Left lobe of liver (tissue), 2 donors: ENCODE data around the gene PDIA2. TPM values are rescaled to one million over a fixed set of nuclear protein-coding genes. Genes with fewer than 3 reads are reported as not detected.
"Not testable (repeated sequence)": the region's sequence is repeated elsewhere in the genome, so short reads cannot be mapped to it uniquely, and the experiment has no call there.

Source experiments
- ATAC-seq: fragments of 200-7000 bp; cut with Tn5 transposase; one replicate; pipeline ENCODE4 v1.9.1; 2020; ENCODE audit warnings: mild to moderate bottlenecking, moderate library complexity
- DNase-seq: peaks from one replicate; pipeline ENCODE4 v3.0.0-alpha.2; 2020; ENCODE audit warnings: low spot score
- total RNA-seq: library from RNA; stranded (reverse); gene quantifications from one replicate; pipeline ENCODE4 v1.2.1, GENCODE V29; 2021
- donor health status: DM: no; HTN: no; CAD: no; lungs with moderate emphysema.
- donor health status: DM: no; HTN: yes; CAD: no.

PDIA2 gene
- total RNA-seq, 1 donor from 2014 or later, result 0.23 TPM

DNA sequence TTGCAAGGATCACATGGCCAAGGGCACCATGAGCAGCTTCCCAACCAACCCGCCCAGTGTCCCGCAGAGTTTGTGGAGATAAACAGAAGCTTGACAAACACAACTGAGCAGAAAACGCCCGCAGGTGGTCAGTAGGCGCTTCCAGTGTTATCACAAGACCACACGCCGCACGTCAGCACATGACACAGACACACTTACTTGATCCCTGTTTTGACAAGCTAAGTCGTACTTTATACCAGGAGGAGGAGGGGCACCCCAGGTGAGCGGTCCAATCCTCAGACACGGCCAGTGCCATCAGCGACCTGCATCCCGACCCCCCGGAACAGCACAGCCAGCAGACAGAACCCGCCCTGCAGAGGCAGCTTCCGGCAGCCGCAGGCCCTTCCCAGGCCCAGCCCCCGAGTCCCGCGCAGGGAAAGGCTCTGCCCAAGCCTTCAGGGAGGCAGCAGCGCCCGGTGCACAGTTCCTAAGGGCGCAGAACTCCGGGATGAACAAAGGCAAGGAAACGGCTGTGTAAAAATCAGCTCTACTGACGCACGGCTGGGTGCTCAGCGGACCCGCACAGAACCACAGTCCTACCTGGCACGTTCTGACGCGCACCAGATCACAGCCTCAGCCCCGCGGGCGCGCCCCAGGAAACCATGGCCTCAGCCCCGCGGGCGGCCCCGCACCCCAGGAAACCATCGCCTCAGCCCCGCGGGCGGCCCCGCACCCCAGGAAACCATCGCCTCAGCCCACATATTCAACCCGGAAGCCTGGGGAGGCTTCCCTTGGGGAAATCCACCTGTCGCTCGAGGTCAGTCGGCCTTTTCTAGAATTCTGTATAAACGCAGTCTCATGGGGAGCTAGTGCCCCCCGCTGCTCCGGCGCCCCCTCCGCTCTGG, 41.7 kb downstream of the PDIA2 start:
- DNase-seq, result no peak
- no peak for ATAC-seq

DNA sequence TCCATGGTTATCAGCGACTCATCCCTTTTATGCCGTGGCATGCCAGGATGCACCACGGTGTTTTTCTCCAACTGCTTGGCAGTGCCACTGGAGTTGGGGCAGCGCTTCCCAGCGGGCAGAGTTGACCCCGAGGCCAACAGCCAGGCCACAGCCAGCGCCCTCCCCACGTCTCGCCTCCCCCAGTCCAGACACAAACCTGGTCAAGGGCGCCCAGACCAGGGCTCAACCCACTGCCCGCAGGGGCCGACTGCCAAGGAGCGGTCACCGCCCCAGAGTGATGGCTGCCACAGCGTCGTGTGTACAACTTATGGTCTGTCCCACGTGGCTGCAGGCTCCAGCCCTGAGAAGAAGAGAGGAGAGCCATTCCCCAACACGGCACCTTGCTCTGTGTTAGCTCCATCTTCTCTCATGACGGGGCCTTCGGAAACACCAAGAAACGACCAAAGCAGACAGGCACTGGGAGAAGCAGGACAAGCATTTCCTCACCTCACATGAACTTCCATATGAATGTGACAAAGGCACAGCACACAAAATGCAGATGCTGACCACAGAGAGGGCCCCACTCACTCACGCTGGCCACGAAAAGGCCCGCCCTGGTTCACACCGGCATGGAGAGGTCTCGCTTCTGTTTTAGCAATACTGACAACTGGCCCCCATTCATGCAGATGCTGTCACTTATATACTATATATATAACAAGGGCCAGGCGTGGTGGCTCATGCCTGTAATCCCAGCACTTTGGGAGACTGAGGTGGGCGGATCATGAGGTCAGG, 42.6 kb downstream of the PDIA2 start:
- ATAC-seq, result no peak
- DNase-seq, result no peak

DNA sequence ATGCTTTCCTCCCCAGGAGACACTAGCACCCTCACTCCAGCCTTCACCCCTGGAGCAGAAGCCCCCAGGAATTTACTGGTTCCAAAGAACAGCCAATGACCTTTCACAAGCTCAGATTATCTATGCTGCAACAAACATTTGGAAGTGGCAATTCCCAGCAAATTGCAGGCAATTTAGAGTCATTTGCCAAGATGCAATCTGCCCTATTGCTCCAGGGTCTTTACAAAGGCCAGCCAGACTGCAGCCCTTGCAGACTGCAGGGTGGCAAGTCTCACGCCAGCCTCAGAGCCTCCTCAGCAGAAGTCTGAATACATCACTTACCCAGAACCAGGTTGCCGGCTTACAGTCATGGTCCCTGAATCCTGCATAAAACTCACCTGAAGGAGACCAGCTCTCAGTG, 47.8 kb downstream of the PDIA2 start:
- no peak for ATAC-seq
- no peak for DNase-seq

DNA sequence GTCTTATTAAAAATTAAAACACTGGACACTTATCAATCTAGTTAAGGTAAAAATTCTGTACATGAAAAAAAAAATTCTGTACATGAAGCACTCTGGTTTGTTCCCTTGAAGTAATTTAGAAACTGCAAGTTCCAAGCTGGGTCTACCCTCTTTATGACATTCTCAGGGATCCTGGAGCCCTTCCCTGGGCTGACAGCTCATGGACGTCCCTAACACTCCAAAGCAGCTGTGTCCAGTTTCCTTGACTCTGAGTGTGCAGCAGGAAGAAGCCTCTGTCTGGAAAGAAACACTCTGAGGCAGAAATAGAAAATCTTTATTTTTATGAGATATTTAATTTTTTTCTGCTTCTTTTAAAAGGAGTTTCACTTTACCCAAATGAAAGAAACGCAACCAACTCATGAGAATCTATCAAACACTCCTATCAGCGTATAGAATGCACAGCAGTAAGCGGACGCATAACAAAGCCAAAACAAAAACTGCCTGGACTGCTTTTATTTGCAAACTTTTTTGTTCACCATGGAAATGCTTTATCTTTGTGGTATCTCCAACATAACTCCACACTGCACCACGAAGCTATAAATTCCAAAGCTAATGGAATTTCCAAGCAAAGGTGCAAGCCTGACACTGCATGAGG, 48.3 kb downstream of the PDIA2 start:
- not testable (repeated sequence) for DNase-seq, ATAC-seq

DNA sequence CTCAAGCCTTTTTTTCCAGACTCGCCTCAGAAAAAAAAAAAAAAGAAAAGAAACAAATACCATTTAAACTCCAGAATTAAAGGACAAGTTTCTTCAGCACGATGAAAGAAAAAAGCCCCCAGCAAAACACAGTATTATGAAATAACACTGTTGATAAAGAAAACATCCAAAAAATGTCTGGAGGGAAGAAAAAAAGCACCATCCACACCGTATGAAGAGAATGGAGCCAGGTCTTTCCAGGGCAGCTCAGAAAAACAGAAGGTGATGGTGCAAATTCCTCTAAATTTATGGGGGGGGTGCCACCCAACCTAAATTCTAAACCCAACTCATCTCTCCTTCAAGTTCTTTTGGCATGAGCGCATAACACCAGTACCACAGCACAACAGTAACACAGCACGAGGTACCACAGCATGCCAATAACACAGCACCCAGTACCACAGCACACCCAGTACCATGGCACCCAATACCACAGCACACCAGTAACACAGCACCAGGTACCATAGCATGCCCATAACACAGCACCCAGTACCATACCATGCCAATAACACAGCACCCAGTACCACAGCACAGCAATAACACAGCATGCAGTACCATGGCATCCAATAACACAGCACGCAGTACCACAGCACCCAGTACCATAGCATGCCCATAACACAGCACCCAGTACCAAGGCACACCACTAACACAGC, 50.6 kb downstream of the PDIA2 start:
- DNase-seq (no peak), ATAC-seq (no peak)

DNA sequence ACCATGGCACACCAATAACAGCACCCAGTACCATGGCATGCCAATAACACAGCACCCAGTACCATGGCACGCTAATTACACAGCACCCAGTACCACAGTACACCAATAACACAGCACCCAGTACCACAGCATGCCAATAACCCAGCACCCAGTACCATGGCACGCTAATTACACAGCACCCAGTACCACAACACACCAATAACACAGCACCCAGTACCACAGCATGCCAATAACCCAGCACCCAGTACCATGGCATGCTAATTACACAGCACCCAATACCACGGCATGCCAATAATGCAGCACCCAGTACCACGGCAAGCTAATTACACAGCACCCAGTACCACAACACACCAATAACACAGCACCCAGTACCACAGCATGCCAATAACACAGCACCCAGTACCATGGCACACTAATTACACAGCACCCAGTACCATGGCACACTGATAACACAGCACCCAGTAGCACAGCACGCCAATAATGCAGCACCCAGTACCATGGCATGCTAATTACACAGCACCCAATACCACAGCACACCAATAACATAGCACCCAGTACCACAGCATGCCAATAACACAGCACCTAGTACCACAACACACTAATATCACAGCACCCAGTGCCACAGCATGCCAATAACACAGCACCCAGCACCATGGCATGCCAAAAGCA, 51.3 kb downstream of the PDIA2 start:
- not testable (repeated sequence) for ATAC-seq, DNase-seq

DNA sequence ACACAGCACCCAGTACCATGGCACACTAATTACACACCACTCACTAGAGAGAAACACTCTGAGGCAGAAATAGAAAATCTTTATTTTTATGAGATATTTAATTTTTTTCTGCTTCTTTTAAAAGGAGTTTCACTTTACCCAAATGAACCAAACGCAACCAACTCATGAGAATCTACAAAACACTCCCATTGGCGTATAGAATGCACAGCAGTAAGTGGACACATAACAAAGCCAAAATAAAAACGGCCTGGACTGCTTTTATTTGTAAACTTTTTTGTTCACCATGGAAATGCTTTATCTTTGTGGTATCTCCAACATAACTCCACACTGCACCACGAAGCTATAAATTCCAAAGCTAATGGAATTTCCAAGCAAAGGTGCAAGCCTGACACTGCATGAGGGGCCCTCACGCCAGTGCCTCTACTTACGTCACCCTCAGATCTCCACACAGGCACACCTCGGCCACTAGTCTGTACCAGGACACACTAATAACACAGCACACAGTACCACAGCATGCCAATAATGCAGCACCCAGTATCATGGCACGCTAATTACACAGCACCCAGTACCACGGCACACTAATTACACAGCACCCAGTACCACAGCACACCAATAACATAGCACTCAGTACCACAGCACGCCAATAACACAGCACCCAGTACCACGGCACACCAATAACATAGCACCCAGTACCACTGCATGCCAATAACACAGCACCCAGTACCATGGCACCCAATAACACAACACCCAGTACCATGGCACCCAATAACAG, 52.1 kb downstream of the PDIA2 start:
- DNase-seq, ATAC-seq: not testable (repeated sequence)

DNA sequence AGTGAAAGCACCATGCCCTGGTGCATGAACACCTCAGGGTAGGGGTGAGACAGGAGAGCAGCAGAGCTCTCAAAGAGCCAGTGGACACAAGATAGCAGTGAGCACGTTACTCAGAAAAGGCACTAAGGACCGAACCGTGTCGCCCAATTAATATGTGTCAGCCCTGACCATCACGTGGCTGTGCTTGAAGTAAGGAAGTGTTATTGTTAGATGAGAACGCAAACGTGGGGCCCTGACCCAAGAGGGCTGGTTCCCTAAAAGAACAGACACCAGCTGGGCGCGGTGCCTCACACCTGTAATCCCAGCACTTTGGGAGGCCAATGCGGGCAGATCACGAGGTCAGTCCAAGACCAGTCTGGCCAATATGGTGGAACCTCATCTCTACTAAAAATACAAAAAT, 53.3 kb downstream of the PDIA2 start:
- ATAC-seq (no peak), DNase-seq (no peak)

Other genes starting within 250 kb of the PDIA2 start
- gene POLR3K, start 229.6 kb upstream of the PDIA2 start, total RNA-seq, result 5.1 TPM
- gene SNRNP25, start 229.3 kb upstream of the PDIA2 start, total RNA-seq, result 16.0 TPM
- gene RHBDF1, start 210.5 kb upstream of the PDIA2 start, total RNA-seq, result 5.8 TPM
- 28.0 TPM for gene MPG, start 204.9 kb upstream of the PDIA2 start, total RNA-seq
- 14.9 TPM for gene NPRL3, start 144.5 kb upstream of the PDIA2 start, total RNA-seq
- gene HBZ, start 130.5 kb upstream of the PDIA2 start, total RNA-seq, result 0.81 TPM
- 0.40 TPM for gene HBM, start 117.2 kb upstream of the PDIA2 start, total RNA-seq
- gene HBA2, start 110.3 kb upstream of the PDIA2 start, total RNA-seq, result 67.1 TPM
- 112 TPM for gene HBA1, start 106.5 kb upstream of the PDIA2 start, total RNA-seq
- gene HBQ1, start 102.7 kb upstream of the PDIA2 start, total RNA-seq, result not detected
- 29.9 TPM for gene LUC7L, start 53.7 kb upstream of the PDIA2 start, total RNA-seq
- gene FAM234A, start 48.3 kb upstream of the PDIA2 start, total RNA-seq, result 35.8 TPM
- gene RGS11, start 7.2 kb upstream of the PDIA2 start, total RNA-seq, result 0.70 TPM
- gene ARHGDIG, start 2.6 kb upstream of the PDIA2 start, total RNA-seq, result 0.70 TPM
- 8.5 TPM for gene AXIN1, start 69.6 kb downstream of the PDIA2 start, total RNA-seq
- 36.1 TPM for gene MRPL28, start 87.4 kb downstream of the PDIA2 start, total RNA-seq
- 32.6 TPM for gene PGAP6, start 98.8 kb downstream of the PDIA2 start, total RNA-seq
- gene NME4, start 114.0 kb downstream of the PDIA2 start, total RNA-seq, result 64.9 TPM
- gene DECR2, start 118.7 kb downstream of the PDIA2 start, total RNA-seq, result 109 TPM
- 24.1 TPM for gene RAB11FIP3, start 142.5 kb downstream of the PDIA2 start, total RNA-seq
- 31.6 TPM for gene CAPN15, start 244.5 kb downstream of the PDIA2 start, total RNA-seq